GM19043 (cell line): ENCODE results near the gene MYBL2.

Experiments
- ATAC-seq: cut with Tn5 transposase; IDR thresholded peaks from one replicate; pipeline ENCODE4 v1.9.1; 2021; ENCODE audit warnings: low read depth; ENCODE audit not compliant: unreplicated experiment

Gene MYBL2

DNA sequence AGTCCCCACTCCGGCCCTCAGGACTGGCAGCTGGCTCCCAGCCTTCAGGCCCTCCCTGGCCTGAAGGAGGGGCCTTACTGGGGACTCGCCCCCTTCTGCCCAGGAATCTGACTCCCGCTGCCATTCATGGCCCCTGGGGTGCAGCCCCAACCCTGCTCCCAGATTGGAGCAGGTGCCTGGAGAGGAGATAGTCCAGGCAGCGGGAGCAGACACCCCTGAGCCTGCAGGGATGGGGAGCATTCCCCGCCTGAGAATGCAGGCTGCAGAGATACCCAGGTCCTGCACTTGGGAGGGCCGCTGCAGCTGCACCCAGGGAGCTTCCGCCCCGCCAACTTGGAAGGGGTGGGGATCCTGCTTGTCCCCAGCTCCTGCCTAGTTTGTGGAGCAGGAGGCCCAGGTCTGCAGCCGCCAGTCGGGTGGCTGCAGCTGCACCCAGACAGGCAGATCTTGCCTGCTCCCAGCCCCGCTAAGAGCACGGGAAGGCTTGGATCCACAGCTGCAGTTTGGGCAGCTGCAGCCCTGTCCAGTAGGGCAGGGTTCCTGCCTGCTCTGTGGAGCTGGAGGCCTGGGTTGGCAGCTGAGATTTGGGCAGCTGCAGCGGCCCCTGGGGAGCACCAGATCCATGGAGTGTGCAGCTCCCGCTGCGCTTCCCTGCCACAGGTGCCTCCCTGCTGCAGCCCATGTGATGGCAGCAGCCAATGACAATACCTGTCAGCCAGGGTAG is 54.7 kb downstream of the MYBL2 start:
- ATAC-seq: no peak

DNA sequence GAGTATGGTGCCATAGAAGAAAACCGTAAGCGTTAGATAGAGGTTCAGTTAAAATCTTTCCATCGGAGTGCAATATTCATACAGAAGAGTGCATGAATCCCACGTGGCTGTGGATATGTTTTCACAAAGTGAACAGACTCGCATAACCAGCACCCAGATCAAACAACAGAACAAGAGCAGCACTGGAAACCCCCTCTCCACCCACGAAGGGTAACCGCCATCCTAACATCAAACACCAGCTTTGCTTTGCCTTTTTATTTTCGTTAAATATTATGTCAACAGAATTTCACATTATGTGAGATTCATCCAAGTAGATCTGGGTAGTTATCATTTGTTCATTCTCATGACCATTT is 55.2 kb downstream of the MYBL2 start:
- no peak for ATAC-seq

DNA sequence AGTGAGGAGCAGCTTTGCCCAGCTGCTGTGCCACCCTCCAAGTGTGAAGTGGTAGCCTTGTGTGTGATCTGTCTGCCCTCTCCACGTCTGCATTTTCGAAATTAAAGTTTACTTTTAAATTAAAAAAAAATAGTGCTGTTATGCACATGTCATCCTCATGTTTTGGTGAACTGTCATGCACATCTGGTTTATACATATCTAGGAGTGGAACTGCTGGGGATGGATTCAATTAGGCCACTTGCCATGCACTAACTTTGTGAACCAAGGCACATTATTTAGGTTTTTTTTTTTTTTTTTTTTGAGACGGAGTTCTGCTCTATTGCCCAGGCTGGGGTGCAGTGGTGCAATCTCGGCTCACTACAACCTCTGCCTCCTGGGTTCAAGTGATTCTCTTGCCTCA is 56.3 kb downstream of the MYBL2 start:
- ATAC-seq: no peak

DNA sequence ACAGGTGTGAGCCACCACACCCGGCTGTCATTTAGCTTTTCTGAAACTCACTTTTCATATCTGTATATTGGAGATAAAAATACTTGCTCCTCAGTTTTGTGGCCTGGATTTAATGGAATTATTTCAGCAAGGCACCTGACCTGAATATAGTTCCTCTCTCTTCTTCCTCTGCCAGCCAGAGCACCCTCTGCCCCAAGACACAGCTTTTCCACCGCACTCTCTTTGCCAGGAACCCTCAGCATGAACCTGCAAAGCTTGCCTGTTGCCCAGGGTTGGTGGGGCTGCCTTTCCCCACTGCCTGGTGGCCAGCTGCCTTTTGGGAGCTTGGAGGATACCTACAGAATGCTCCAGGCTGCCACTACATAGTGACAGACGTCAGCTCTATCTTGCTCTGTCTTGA is 56.8 kb downstream of the MYBL2 start:
- no peak for ATAC-seq

- no peak for ATAC-seq
These were observed 57.5 kb downstream of the MYBL2 start for GRCh38 chr20:43724383-43724782.

- no peak for ATAC-seq
These were observed 58.8 kb downstream of the MYBL2 start for GRCh38 chr20:43725666-43726065.

GRCh38 chr20:43726333-43726732 is 59.4 kb downstream of the MYBL2 start:
- ATAC-seq: no peak

DNA sequence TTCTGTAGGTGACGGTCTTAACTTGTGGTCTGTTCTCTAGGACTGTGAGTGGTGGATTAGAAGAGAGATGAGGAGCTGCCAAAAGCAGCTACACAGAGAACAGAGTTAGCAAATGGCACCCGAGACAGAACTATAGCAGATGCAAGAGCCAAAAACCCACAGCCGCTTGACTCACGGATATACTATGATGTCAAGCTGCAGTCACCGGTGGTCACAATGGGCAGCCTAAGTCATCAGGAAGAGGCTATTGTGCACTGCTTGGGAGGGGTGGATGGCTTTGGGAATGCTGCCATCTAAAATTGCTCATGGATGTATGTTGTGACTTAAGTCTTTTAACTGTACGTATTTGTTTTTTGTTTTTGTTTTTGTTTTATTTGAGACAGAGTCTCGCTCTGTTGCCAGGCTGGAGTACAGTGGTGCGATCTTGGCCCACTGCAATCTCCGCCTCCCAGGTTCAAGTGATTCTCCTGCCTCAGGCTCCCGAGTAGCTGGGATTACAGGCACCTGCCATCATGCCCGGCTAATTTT is 60.0 kb downstream of the MYBL2 start, which contains the start of gene GTSF1L:
TSS of gene GTSF1L (minus strand) at position 192 of the 528 bp plus-strand sequence. CDS start 308 bp downstream, outside the sequence.
- no peak for ATAC-seq

- no peak for ATAC-seq
These were observed 61.2 kb downstream of the MYBL2 start for GRCh38 chr20:43727980-43728590.

GRCh38 chr20:43728686-43729255 is 61.9 kb downstream of the MYBL2 start:
- ATAC-seq: no peak

- no peak for ATAC-seq
These were observed 64.6 kb downstream of the MYBL2 start for GRCh38 chr20:43731469-43731868.

DNA sequence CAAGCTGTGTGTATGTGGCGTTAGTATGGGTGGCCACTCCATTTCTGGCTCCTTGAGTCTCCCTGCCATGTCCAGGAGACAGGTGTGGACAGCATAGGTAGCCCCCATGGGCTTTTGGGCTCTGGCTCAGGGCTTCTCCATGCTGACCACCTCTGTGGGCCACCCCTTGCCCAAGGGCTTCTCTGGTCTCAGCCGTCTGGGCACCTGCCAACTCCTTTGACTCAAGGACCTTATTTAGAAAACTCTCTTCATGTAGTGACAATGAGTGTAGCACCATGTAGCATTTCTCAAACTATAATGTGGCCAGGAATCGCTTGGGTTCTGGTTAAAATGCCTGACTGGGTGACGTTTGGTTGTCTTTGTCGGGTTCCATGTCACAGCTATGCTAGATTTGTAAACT is 65.0 kb downstream of the MYBL2 start:
- no peak for ATAC-seq

- ATAC-seq: no peak
These were observed 69.8 kb downstream of the MYBL2 start for GRCh38 chr20:43736588-43737158.

DNA sequence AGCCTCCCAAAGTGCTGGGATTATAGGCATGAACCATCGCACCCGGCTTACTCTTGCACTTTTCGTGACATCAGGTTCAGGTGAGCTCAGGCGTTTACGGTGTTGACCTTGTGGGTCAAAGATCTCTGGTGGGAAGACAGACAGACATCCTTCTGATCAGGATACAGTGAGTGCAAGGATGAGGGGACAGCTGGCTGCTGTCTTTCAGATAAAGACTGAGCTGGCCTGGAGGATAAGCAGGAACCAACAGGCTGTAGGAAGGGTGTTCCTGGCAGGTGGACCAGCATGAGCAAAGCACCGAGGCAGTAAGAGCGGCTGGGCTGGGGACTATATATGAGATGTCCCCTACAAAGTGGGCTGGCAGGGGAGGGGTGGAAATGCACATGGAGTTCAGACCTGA is 71.0 kb downstream of the MYBL2 start:
- no peak for ATAC-seq

GRCh38 chr20:43739148-43739749 is 72.3 kb downstream of the MYBL2 start:
- ATAC-seq: no peak

GRCh38 chr20:43740642-43741041 is 73.7 kb downstream of the MYBL2 start:
- no peak for ATAC-seq

DNA sequence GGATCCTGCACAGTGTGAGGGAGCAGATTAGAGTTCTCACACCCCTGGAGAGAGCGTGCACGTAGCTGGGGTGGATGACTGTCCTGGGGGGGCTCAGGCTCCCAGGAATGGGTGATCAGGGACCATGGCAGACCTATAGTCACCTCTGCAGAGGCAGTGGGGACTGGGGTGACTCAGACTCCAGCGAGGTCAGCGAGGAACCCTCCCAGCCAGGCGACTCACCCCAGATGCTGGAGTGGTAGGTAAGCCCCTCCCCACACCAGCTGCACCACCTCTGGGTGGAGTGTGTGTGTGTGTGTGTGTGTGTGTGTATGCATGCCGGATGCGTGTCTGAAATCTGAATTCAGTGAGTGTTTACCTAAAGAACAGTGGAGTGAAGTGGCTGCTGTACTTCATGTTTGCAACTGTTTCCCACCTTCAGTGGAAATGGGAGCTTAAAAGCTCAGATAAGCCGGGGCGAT is 77.3 kb downstream of the MYBL2 start:
- ATAC-seq: no peak

DNA sequence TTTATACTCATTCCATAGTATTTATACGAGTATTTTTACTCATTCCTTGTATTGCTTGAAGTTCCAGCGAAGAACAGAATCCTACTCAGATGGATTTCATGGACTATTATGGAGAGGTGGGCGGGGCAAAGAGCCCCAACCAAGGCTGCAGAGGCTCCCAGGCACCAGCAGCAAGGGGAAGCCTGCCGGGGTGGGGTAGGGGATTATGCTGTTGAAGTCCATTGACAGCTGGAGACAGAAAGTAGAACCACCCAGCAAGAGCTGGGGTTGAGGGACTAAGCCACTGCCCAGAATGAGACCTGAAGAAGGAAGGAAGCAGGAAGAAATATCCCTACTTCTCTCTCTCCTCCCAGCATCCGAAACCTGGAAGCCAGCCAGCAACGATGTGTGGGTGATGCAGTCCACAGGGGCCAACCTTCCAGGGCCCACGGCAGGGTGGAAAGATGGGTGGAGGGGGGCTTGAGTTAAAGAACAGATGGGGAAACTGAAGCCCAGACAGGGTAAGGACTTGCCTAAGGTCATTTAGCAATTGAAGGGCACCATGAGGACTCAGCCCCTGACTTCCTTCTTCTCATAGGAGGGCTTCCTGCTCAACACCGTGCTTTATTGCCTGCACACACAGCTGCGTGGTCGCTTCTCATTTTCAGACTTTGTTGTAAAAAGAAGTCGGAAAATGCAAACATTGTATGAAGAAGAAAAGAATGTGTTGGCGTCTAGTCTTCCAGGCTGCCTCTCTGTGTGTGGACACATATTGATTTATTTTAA is 78.2 kb downstream of the MYBL2 start:
- no peak for ATAC-seq

DNA sequence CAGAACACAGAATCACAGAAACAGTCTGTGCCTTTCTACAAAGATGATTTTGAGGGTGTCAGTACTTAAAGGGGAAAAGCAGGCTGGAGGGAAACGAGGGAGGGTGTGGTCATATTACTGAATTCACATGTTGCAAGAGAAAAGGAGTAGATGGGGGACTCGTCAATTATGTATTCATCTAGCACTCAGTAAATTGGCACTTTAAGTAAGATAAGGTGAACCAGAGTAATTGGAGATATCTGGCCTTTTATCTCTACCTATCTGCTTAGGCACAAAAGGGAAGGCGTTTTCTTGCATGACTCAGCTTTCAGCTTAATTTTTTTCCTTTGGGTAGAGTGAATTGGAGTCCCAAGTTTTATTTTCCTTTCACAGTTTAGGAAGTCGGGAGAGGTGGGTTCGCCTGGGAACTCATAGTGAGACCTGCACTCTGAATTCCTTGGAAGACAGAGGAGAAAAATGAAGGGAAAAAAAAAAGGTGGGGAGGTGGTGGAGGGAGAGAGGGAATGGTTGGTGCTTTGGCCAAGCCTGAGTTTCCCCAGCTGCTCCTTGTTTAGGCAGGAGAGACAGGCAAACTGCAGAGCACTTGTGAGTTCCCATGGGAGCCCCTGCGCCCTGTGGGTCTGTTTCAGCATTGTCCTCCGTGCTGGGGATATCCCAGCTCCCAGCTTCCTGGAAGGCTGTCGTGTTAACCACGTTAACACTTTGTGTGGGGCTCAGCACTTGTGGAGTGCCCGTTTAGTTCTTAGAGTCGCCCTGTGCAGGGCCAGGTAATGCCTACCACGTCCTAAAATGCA is 79.6 kb downstream of the MYBL2 start:
- ATAC-seq: no peak
